Caco-2 (cell line): Measurements from ENCODE around the gene ZBTB14. TPM values are rescaled to one million over a fixed set of nuclear protein-coding genes. Genes with fewer than 3 reads are reported as not detected.

Source experiments
- BruUV-seq: library from RNA; stranded (reverse); fragments of 400-500 nt; replicated peaks from 2 replicates; lab custom pipeline; 2021; lab: Mats Ljungman, UMichigan
- CTCF ChIA-PET: fragments of 300-600 bp; sonication (Branson Sonifier 250); formaldehyde crosslinking; loops from one replicate; lab custom pipeline; 2022; ENCODE audit warnings: antibody characterized with exemption; lab: Charles Lee
- POLR2A ChIA-PET: fragments of 300-600 bp; sonication (Branson Sonifier 250); formaldehyde crosslinking; loops from one replicate; lab custom pipeline; 2022; ENCODE audit warnings: antibody characterized with exemption; lab: Charles Lee
- DNase-seq, 2 experiments: peaks; one replicate each; pipeline versions ENCODE4 v3.0.0 to v3.0.0-alpha.2; 2020 to 2022
- H3K27me3 ChIP-seq: replicated peaks from 2 replicates; pipeline ENCODE4 v1.6.0; 2011; ENCODE audit warnings: low read length; ENCODE audit not compliant: control insufficient read depth, insufficient read depth
- H3K36me3 ChIP-seq: 2 replicates; pipeline ENCODE4 v1.5.1; 2011; ENCODE audit warnings: low read length; ENCODE audit not compliant: control insufficient read depth, insufficient read depth
- H3K4me1 ChIP-seq: fragments of 250-450 bp; sonication (Bioruptor Pico); 2 replicates; pipeline ENCODE4 v1.5.1; 2020; ENCODE audit warnings: mild to moderate bottlenecking
- H3K4me3 ChIP-seq: 2 replicates; pipeline ENCODE4 v1.5.1; 2011; ENCODE audit warnings: low read depth, mild to moderate bottlenecking, control low read depth, low read length
- H3K9me3 ChIP-seq: fragments of 250-450 bp; sonication (Bioruptor Pico); 2 replicates; pipeline ENCODE4 v1.5.1; 2020; ENCODE audit warnings: mild to moderate bottlenecking, moderate library complexity
- H3K27ac Mint-ChIP-seq: one replicate; pipeline ENCODE4 v1.8.0; 2022; ENCODE audit warnings: mixed read lengths; ENCODE audit not compliant: unreplicated experiment
- H3K27me3 Mint-ChIP-seq: one replicate; pipeline ENCODE4 v1.8.0; 2022; ENCODE audit warnings: mixed read lengths; ENCODE audit not compliant: insufficient read depth, unreplicated experiment
- H3K36me3 Mint-ChIP-seq: one replicate; pipeline ENCODE4 v1.8.0; 2022; ENCODE audit warnings: mild to moderate bottlenecking, mixed read lengths; ENCODE audit not compliant: insufficient read depth, unreplicated experiment
- H3K4me1 Mint-ChIP-seq: one replicate; pipeline ENCODE4 v1.8.0; 2022; ENCODE audit warnings: low read depth, mixed read lengths; ENCODE audit not compliant: unreplicated experiment
- H3K4me3 Mint-ChIP-seq: one replicate; pipeline ENCODE4 v1.8.0; 2022; ENCODE audit warnings: mild to moderate bottlenecking, moderate library complexity, mixed read lengths; ENCODE audit not compliant: unreplicated experiment
- H3K9me3 Mint-ChIP-seq: one replicate; pipeline ENCODE4 v1.8.0; 2022; ENCODE audit warnings: mixed read lengths; ENCODE audit not compliant: unreplicated experiment
- CTCF ChIP-seq, 2 experiments: fragments of 200-600 bp in 1 of 2; IDR thresholded peaks; 1 replicate in 1 of 2; 2 replicates in 1 of 2; pipeline versions ENCODE4 v1.5.1 to v1.8.0; 2011 to 2022; ENCODE audit warnings: antibody characterized with exemption in 1 of 2, control low read depth in 1 of 2, inconsistent platforms in 1 of 2, low read depth in 1 of 2, low read length in 1 of 2, mild to moderate bottlenecking in 1 of 2, moderate library complexity in 1 of 2; ENCODE audit not compliant: insufficient read depth in 1 of 2, severe bottlenecking in 1 of 2, unreplicated experiment in 1 of 2
- intact Hi-C: fragments of 100-400 bp; cut with micrococcal nuclease; formaldehyde crosslinking; loops from one replicate; pipeline ENCODE4 v1.10.0; 2022; ENCODE audit not compliant: unreplicated experiment
- total RNA-seq: library from RNA; stranded (reverse); gene quantifications from 2 replicates; pipeline ENCODE4 v1.2.3, GENCODE V29; 2022

ZBTB14 gene
- total RNA-seq, 1 experiment from 2014 or later, result 14.7 TPM

DNA sequence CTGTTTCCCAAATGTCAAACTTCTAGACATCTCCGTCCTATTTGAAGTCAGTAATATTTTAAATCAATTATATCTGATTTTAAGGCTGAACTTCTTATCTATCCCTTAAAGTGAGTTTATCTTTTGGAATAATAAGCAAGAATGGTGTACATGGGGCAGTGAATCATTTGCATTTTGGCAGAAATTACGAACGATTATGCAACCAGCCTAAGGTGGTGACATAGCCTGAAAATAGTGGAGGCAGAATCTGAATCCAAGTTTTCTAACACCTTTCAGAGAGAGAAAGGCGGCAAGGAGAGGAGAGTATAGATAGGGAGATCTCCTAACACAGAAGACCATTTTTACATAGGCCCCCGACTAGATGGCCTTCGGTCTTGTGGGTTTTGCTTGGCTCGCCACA, 10.7 kb downstream of the ZBTB14 start:
- DNase-seq, result no peak
- no peak for TF ChIP-seq CTCF (IDR thresholded peaks at IDR 0.05; ENCODE audit: insufficient read depth in 1 of 2, low read depth in 1 of 2, low read length in 1 of 2, severe bottlenecking in 1 of 2, unreplicated experiment in 1 of 2)
- ChIA-PET POLR2A (interaction anchor here (0.9 kb wide), 1 partner anchor 12 kb away, joined by 5 read pairs; no protein-coding TSS in a partner anchor), CTCF (no interaction called here)
- Mint-ChIP-seq H3K9me3 (no peaks in the 10 kb centered on the region), H3K27ac (no peak overlapping the region), H3K27me3 (no peaks in the 10 kb centered on the region), H3K36me3 (no peaks in the 10 kb centered on the region), H3K4me1 (no peaks in the 10 kb centered on the region), H3K4me3 (no peak overlapping the region)
- intact Hi-C loops, result no loop called here
- no peaks in the 10 kb centered on the region for H3K4me1 ChIP-seq
- no TSS peak for BruUV-seq
- no peaks in the 10 kb centered on the region for H3K27me3 ChIP-seq
- H3K36me3 ChIP-seq, result no peaks in the 10 kb centered on the region
- no peaks in the 10 kb centered on the region for H3K9me3 ChIP-seq
- H3K4me3 ChIP-seq, result no peak overlapping the region

- no peak for DNase-seq
- Mint-ChIP-seq H3K27ac (no peak overlapping the region), H3K9me3 (no peaks in the 10 kb centered on the region), H3K4me1 (no peaks in the 10 kb centered on the region), H3K36me3 (no peaks in the 10 kb centered on the region), H3K4me3 (no peak overlapping the region), H3K27me3 (no peaks in the 10 kb centered on the region)
- Histone ChIP-seq H3K27me3 (no peaks in the 10 kb centered on the region), H3K4me3 (no peak overlapping the region), H3K9me3 (no peaks in the 10 kb centered on the region), H3K4me1 (no peaks in the 10 kb centered on the region), H3K36me3 (no peaks in the 10 kb centered on the region)
- intact Hi-C loops, result no loop called here
- no TSS peak for BruUV-seq
- POLR2A ChIA-PET, result no interaction called here
- no peak for TF ChIP-seq CTCF (IDR thresholded peaks at IDR 0.05; ENCODE audit: insufficient read depth in 1 of 2, low read depth in 1 of 2, low read length in 1 of 2, severe bottlenecking in 1 of 2, unreplicated experiment in 1 of 2)
- CTCF ChIA-PET, result no interaction called here
These were observed 12.8 kb downstream of the ZBTB14 start for GRCh38 chr18:5282770-5283169.

DNA sequence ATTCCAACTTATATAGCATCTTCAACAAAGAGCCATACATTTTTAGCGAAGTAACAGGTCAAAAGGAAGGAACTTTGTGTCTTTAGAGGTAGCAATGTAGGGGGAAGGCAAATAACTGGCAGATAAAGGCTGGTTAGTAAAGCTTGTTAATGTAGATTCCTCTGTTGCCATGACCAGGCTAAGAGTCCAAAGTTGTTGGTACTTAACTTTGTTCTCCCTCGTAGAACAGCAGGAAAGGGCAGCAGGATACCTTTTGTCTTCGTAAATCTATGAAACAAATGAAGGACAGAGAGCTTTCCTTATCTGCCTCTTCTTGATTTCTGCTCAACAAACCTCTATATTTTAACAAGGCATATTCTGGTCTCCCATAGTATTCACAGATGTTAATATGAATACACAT, 18.6 kb downstream of the ZBTB14 start:
- intact Hi-C loops, result no loop called here
- H3K27me3 ChIP-seq, result no peaks in the 10 kb centered on the region
- TF ChIP-seq CTCF (IDR thresholded peaks at IDR 0.05; ENCODE audit: insufficient read depth in 1 of 2, low read depth in 1 of 2, low read length in 1 of 2, severe bottlenecking in 1 of 2, unreplicated experiment in 1 of 2), result no peak
- ChIA-PET CTCF (no interaction called here), POLR2A (no interaction called here)
- no peaks in the 10 kb centered on the region for H3K36me3 ChIP-seq
- Mint-ChIP-seq H3K4me1 (no peaks in the 10 kb centered on the region), H3K27me3 (no peaks in the 10 kb centered on the region), H3K9me3 (no peaks in the 10 kb centered on the region), H3K4me3 (no peak overlapping the region), H3K36me3 (no peaks in the 10 kb centered on the region), H3K27ac (no peak overlapping the region)
- no peak overlapping the region for H3K4me3 ChIP-seq
- H3K9me3 ChIP-seq, result no peaks in the 10 kb centered on the region
- no peaks in the 10 kb centered on the region for H3K4me1 ChIP-seq
- DNase-seq, result no peak
- BruUV-seq, result no TSS peak
